Tibial nerve (tissue), 4 donors: ENCODE measurements around the gene RAB15.

Source experiments
- CTCF ChIP-seq, 5 experiments: fragments of 200-600 bp in 3 of 5; fragments of 450-650 bp in 2 of 5; sonication (generic) in 3 of 5; IDR thresholded peaks; one replicate each; pipeline ENCODE4 v1.5.1; 2016 to 2019; ENCODE audit warnings: antibody characterized with exemption in 5 of 5, mild to moderate bottlenecking in 3 of 5, moderate library complexity in 2 of 5
- EP300 ChIP-seq, 2 donors: sonication (generic); formaldehyde crosslinking; IDR thresholded peaks; one replicate each; pipeline ENCODE4 v1.6.1; 2017; ENCODE audit warnings: antibody characterized with exemption in 2 of 2, mild to moderate bottlenecking in 1 of 2
- POLR2A ChIP-seq, 2 donors: fragments of 450-650 bp; IDR thresholded peaks; one replicate each; pipeline ENCODE4 v1.6.1; 2017; ENCODE audit warnings: antibody characterized with exemption in 2 of 2, mild to moderate bottlenecking in 2 of 2, moderate library complexity in 2 of 2

- TF ChIP-seq CTCF (IDR thresholded peaks at IDR 0.05) (no peak), EP300 (IDR thresholded peaks at IDR 0.05) (no peak), POLR2A (IDR thresholded peaks at IDR 0.05) (no peak)
Observed at GRCh38 chr14:65001723-65002122, 29.6 kb upstream of the RAB15 start.
